H9 (cell line): Measurements from ENCODE around the gene ETNK2. TPM values are rescaled to one million over a fixed set of nuclear protein-coding genes. Genes with fewer than 3 reads are reported as not detected.

ENCODE experiments used
- DNase-seq: peaks from one replicate; pipeline ENCODE4 v3.0.0-alpha.2; 2017
- H2AFZ ChIP-seq: one replicate; pipeline ENCODE4 v1.6.1; 2013; ENCODE audit warnings: mild to moderate bottlenecking, low read length, control low read depth, moderate library complexity
- H2AK5ac ChIP-seq: 2 replicates; pipeline ENCODE4 v1.6.1; 2013; ENCODE audit warnings: low read length, control low read depth, mixed read lengths; ENCODE audit not compliant: insufficient read length
- H2BK120ac ChIP-seq: one replicate; pipeline ENCODE4 v1.6.1; 2013; ENCODE audit warnings: low read depth, mild to moderate bottlenecking, low read length, control low read depth, inconsistent platforms; ENCODE audit not compliant: poor library complexity, severe bottlenecking
- H2BK12ac ChIP-seq: 2 replicates; pipeline ENCODE4 v1.6.1; 2013; ENCODE audit warnings: low read length, control low read depth, mixed read lengths, low read depth; ENCODE audit not compliant: insufficient read length
- H2BK15ac ChIP-seq: 2 replicates; pipeline ENCODE4 v1.6.1; 2013; ENCODE audit warnings: low read depth, low read length, control low read depth
- H2BK20ac ChIP-seq: one replicate; pipeline ENCODE4 v1.6.1; 2013; ENCODE audit warnings: low read depth, mild to moderate bottlenecking, low read length, control low read depth, inconsistent platforms; ENCODE audit not compliant: poor library complexity, severe bottlenecking
- H2BK5ac ChIP-seq: 2 replicates; pipeline ENCODE4 v1.6.1; 2013; ENCODE audit warnings: low read length, control low read depth, mixed read lengths; ENCODE audit not compliant: insufficient read length
- H3K14ac ChIP-seq: 2 replicates; pipeline ENCODE4 v1.6.1; 2013; ENCODE audit warnings: low read length, control low read depth; ENCODE audit not compliant: insufficient read depth
- H3K18ac ChIP-seq: 2 replicates; pipeline ENCODE4 v1.6.1; 2013; ENCODE audit warnings: low read depth, mild to moderate bottlenecking, mixed read lengths, low read length, control low read depth; ENCODE audit not compliant: insufficient read length
- H3K23ac ChIP-seq: 2 replicates; pipeline ENCODE4 v1.6.1; 2013; ENCODE audit warnings: low read length, control low read depth, mixed read lengths, low read depth; ENCODE audit not compliant: insufficient read length
- H3K23me2 ChIP-seq: 2 replicates; pipeline ENCODE4 v1.6.1; 2013; ENCODE audit warnings: low read depth, mild to moderate bottlenecking, mixed read lengths, low read length, control low read depth; ENCODE audit not compliant: insufficient read length, poor library complexity, severe bottlenecking
- H3K27ac ChIP-seq: 2 replicates; pipeline ENCODE4 v1.5.1; 2013; ENCODE audit warnings: low read length, control low read depth, mixed read lengths, low read depth; ENCODE audit not compliant: insufficient read length
- H3K27me3 ChIP-seq: 2 replicates; pipeline ENCODE4 v1.6.1; 2013; ENCODE audit warnings: low read length, control low read depth, inconsistent platforms; ENCODE audit not compliant: insufficient read depth
- H3K4ac ChIP-seq: 2 replicates; pipeline ENCODE4 v1.6.1; 2013; ENCODE audit warnings: low read depth, mild to moderate bottlenecking, control low read depth, inconsistent platforms, low read length, moderate library complexity
- H3K4me1 ChIP-seq: 2 replicates; pipeline ENCODE4 v1.6.1; 2013; ENCODE audit warnings: low read length, control low read depth, inconsistent platforms; ENCODE audit not compliant: insufficient read depth
- H3K4me2 ChIP-seq: 2 replicates; pipeline ENCODE4 v1.6.1; 2013; ENCODE audit warnings: low read length, control low read depth, mixed read lengths; ENCODE audit not compliant: insufficient read length, insufficient read depth
- H3K56ac ChIP-seq: 2 replicates; pipeline ENCODE4 v1.6.1; 2013; ENCODE audit warnings: low read depth, mild to moderate bottlenecking, mixed read lengths, low read length, control low read depth; ENCODE audit not compliant: insufficient read length
- H3K79me1 ChIP-seq: 2 replicates; pipeline ENCODE4 v1.6.1; 2013; ENCODE audit warnings: low read depth, mild to moderate bottlenecking, moderate library complexity, low read length, control low read depth, inconsistent platforms; ENCODE audit not compliant: insufficient read depth, poor library complexity, severe bottlenecking
- H3K79me2 ChIP-seq: 2 replicates; pipeline ENCODE4 v1.6.1; 2013; ENCODE audit warnings: low read length, control low read depth, inconsistent platforms; ENCODE audit not compliant: insufficient read depth
- H3K9ac ChIP-seq: 2 replicates; pipeline ENCODE4 v1.6.1; 2013; ENCODE audit warnings: low read length, control low read depth, mixed read lengths; ENCODE audit not compliant: insufficient read length; ENCODE audit errors: extremely low read depth
- H3K9me3 ChIP-seq: one replicate; pipeline ENCODE4 v1.6.1; 2013; ENCODE audit warnings: low read depth, low read length, inconsistent platforms; ENCODE audit not compliant: control insufficient read depth
- H3T11ph ChIP-seq: one replicate; pipeline ENCODE4 v1.6.1; 2013; ENCODE audit warnings: mild to moderate bottlenecking, low read length, control low read depth, inconsistent platforms
- H4K20me1 ChIP-seq: one replicate; pipeline ENCODE4 v1.6.1; 2013; ENCODE audit not compliant: control insufficient read depth, insufficient read length, insufficient read depth
- H4K5ac ChIP-seq: 2 replicates; pipeline ENCODE4 v1.6.1; 2013; ENCODE audit warnings: low read depth, mild to moderate bottlenecking, mixed read lengths, low read length, control low read depth; ENCODE audit not compliant: insufficient read length
- H4K8ac ChIP-seq: replicated peaks from 2 replicates; pipeline ENCODE4 v1.6.1; 2013; ENCODE audit warnings: low read length, control low read depth, mixed read lengths, low read depth; ENCODE audit not compliant: insufficient read length
- H4K91ac ChIP-seq: 2 replicates; pipeline ENCODE4 v1.6.1; 2013; ENCODE audit warnings: low read depth, mild to moderate bottlenecking, moderate library complexity, mixed read lengths, low read length, control low read depth; ENCODE audit not compliant: insufficient read length
- H3K27ac Mint-ChIP-seq, 3 experiments: 2 replicates in 2 of 3; 3 replicates in 1 of 3; pipeline ENCODE4 v1.8.0; 2020 to 2021; ENCODE audit warnings: mixed read lengths in 3 of 3, mild to moderate bottlenecking in 1 of 3, moderate library complexity in 1 of 3
- H3K27me3 Mint-ChIP-seq: 2 replicates; pipeline ENCODE4 v1.8.0; 2021; ENCODE audit warnings: low read depth, mild to moderate bottlenecking, moderate library complexity, mixed read lengths
- H3K36me3 Mint-ChIP-seq, 3 experiments: 2 replicates in 2 of 3; 3 replicates in 1 of 3; pipeline ENCODE4 v1.8.0; 2020 to 2021; ENCODE audit warnings: low read depth in 3 of 3, mixed read lengths in 3 of 3; ENCODE audit not compliant: insufficient read depth in 1 of 3
- H3K4me1 Mint-ChIP-seq, 2 experiments: 2 replicates each; pipeline ENCODE4 v1.8.0; 2020; ENCODE audit warnings: mixed read lengths in 2 of 2
- H3K4me3 Mint-ChIP-seq, 2 experiments: 2 replicates in 1 of 2; 3 replicates in 1 of 2; pipeline ENCODE4 v1.8.0; 2020 to 2021; ENCODE audit warnings: mild to moderate bottlenecking in 2 of 2, mixed read lengths in 2 of 2, moderate library complexity in 1 of 2
- H3K9me3 Mint-ChIP-seq, 2 experiments: 2 replicates in 1 of 2; 3 replicates in 1 of 2; pipeline ENCODE4 v1.8.0; 2020; ENCODE audit warnings: mild to moderate bottlenecking in 2 of 2, mixed read lengths in 2 of 2, moderate library complexity in 1 of 2
- WGBS: extraction: QIAGEN DNeasy Blood & Tissue Kit; methylation state at CpG from one replicate; pipeline ENCODE4 v1.1.7; 2013; ENCODE audit warnings: missing lambda C conversion rate, low lambda C conversion rate, mixed read lengths; ENCODE audit not compliant: insufficient read length; ENCODE audit errors: extremely low coverage; 5-methylcytosine and 5-hydroxymethylcytosine counted together
- total RNA-seq: library from RNA; stranded (reverse); gene quantifications from 2 replicates; pipeline ENCODE4 v1.2.1, GENCODE V29; 2021
- TF ChIP-seq, protein P1 (sequence below): fragments of 200-600 bp; sonication (generic); conservative IDR thresholded peaks from 3 replicates; pipeline ENCODE4 v1.8.0; 2021; ENCODE audit warnings: antibody characterized with exemption, mild to moderate bottlenecking

Gene ETNK2
- total RNA-seq, 1 experiment from 2014 or later, result 17.6 TPM

DNA sequence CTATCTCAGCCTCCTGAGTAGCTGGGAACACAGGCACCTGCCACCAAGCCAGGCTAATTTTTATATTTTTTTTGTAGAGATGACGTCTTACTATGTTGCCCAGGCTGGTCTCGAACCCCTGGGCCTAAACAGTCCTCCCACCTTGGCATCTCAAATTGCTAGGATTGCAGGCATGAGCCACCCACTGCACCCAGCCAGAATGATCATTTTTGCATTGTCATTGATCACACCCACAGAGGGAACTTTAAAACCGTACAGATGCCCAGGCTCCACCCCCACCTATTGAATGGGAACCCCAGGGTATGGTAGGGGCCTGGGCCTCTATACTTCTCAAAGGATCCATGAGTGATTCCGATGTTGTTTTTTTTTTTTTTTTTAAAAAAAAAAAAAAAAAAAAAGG lies 36.7 kb downstream of the ETNK2 start:
- no peak overlapping the region for H2AFZ ChIP-seq
- no peak for DNase-seq
- H3K27me3 Mint-ChIP-seq, result no peaks in the 10 kb centered on the region; the same call in 1 of the 2 replicates

More for the DNA sequence above, 36.7 kb downstream of the ETNK2 start:
- Mint-ChIP-seq H3K4me1 (peaks cover 31 to 33% of the 10 kb centered on the region in 2 experiments), H3K27ac (0 out of 7 replicates have a peak overlapping the region, but pooled peaks of 1 of the 3 experiments have one; percentile 22), H3K9me3 (no peaks in the 10 kb centered on the region), H3K4me3 (no peak overlapping the region), H3K36me3 (peaks cover 49 to 64% (median 59%) of the 10 kb centered on the region in 3 experiments)
- H3K56ac ChIP-seq, result no peak overlapping the region
- H2BK5ac ChIP-seq, result no peak overlapping the region
- H2BK12ac ChIP-seq, result no peak overlapping the region
- no peak overlapping the region for H3K14ac ChIP-seq
- no peak overlapping the region for H3K4ac ChIP-seq
- H2AK5ac ChIP-seq, result no peak overlapping the region
- no peak overlapping the region for H2BK15ac ChIP-seq
- TF ChIP-seq, protein P1, sequence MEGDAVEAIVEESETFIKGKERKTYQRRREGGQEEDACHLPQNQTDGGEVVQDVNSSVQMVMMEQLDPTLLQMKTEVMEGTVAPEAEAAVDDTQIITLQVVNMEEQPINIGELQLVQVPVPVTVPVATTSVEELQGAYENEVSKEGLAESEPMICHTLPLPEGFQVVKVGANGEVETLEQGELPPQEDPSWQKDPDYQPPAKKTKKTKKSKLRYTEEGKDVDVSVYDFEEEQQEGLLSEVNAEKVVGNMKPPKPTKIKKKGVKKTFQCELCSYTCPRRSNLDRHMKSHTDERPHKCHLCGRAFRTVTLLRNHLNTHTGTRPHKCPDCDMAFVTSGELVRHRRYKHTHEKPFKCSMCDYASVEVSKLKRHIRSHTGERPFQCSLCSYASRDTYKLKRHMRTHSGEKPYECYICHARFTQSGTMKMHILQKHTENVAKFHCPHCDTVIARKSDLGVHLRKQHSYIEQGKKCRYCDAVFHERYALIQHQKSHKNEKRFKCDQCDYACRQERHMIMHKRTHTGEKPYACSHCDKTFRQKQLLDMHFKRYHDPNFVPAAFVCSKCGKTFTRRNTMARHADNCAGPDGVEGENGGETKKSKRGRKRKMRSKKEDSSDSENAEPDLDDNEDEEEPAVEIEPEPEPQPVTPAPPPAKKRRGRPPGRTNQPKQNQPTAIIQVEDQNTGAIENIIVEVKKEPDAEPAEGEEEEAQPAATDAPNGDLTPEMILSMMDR, result no peak
- no CpG with 5 or more reads among the region's 4 CpGs for WGBS
- H3T11ph ChIP-seq, result no peak overlapping the region
- H3K27ac ChIP-seq, result no peak overlapping the region
- peaks cover 18% of the 10 kb centered on the region; the same call in 1 of the 2 replicates for H3K79me2 ChIP-seq
- peaks cover 3% of the 10 kb centered on the region for H4K20me1 ChIP-seq
- no peak overlapping the region for H4K8ac ChIP-seq
- H3K18ac ChIP-seq, result no peak overlapping the region
- H3K9ac ChIP-seq, result no peak overlapping the region
- no peak overlapping the region for H3K4me2 ChIP-seq
- no peak overlapping the region for H2BK20ac ChIP-seq
- H4K5ac ChIP-seq, result no peak overlapping the region
- no peaks in the 10 kb centered on the region for H3K23me2 ChIP-seq
- H3K79me1 ChIP-seq, result peaks cover 8% of the 10 kb centered on the region
- peaks cover 4% of the 10 kb centered on the region; the same call in 1 of the 2 replicates for H3K4me1 ChIP-seq
- H3K9me3 ChIP-seq, result no peaks in the 10 kb centered on the region
- no peak overlapping the region for H2BK120ac ChIP-seq
- no peak overlapping the region for H3K23ac ChIP-seq
- H3K27me3 ChIP-seq, result no peaks in the 10 kb centered on the region
- H4K91ac ChIP-seq, result no peak overlapping the region
